Measurements from ENCODE around the gene TVP23C.
A peak's percentile ranks its signal among the peaks of the same experiment; 100 is the strongest.
"Not testable (repeated sequence)": the region's sequence is repeated elsewhere in the genome, so short reads cannot be mapped to it uniquely, and the experiment has no call there.

TVP23C gene

DNA sequence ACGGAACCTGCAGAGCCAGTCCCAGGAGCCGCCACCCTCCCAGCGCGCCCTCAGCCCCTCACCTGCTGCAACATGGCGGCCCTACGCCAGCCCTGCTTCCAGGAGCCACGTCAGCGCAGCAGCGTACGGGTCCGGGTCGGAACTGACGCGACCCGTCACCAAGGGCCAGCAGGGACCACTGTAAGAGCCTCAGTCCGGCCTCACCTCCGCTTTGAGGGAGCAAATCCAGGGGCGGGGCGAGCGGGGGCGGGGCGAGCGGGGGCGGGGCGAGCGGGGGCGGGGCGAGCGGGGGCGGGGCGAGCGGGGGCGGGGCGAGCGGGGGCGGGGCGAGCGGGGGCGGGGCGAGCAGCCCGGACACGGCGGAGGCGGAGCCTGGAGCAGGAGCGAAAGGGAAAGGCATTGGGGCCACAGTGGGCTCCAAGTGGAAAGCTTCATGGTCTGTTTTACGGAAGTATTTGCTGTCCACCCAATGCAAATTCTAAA, at the start of gene TVP23C:
TSS of gene TVP23C (minus strand) at position 109 of the 483 bp plus-strand sequence. CDS start at position 74, 35 bp downstream.
- peak; percentile 96 for ATAC-seq

DNA sequence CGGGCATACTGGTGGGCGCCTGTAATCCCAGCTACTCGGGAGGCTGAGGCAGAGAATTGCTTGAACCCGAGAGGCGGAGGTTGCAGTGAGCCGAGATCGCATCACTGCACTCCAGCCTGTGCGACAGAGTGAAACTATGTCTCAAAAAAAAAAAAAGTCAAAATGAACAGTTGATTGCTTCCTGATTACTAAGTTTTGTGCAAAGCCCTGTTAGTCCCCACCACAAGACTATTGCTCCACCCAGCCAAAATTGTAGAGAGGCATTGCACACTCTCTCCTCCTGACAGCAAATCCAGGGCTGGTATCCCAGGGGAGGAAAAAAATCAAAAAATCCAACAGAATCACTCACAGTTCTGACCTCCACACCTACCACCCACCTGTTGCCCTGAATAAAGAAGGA, 29.7 kb upstream of the TVP23C start:
- not testable (repeated sequence) for ATAC-seq

DNA sequence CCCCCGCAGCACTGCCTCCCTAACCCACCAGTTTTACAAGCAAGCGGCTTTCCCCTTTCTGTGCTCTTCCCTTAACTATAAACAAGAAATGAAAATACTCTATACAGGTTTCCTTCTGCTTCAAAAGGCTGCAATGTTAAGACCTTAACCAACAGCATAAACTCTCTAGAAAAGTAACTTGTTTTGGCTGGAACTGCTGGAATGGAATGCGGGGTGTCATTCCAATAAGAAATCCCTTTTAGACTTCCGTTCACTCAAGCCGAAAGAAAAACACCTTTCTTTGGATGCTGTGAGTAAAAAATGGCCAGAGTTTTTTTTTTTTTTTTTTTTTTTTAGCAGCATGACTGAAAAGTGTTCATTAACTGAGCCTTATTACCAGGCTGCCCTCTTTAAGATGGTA, 28.7 kb upstream of the TVP23C start:
- ATAC-seq = not testable (repeated sequence)

DNA sequence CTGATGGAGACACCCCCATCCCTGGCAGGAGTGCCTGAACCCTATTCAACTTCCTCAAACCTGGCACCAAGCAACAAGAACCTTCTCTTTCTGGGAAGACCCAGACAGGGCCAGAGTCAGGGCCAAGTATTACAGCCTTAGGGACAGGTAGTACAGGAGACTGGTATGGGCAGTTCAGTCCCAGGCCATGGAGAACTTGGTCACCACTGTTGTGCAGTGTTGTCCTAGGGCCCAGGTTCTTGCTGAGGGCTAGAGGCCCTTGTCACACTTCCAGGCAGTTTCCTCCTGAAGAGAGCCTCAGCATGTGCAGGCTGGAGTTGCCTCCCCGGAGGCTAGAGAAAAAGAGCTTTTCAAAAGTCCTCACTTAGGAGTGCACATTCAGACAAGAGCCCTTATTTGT, 27.6 kb upstream of the TVP23C start:
- ATAC-seq = not testable (repeated sequence)

DNA sequence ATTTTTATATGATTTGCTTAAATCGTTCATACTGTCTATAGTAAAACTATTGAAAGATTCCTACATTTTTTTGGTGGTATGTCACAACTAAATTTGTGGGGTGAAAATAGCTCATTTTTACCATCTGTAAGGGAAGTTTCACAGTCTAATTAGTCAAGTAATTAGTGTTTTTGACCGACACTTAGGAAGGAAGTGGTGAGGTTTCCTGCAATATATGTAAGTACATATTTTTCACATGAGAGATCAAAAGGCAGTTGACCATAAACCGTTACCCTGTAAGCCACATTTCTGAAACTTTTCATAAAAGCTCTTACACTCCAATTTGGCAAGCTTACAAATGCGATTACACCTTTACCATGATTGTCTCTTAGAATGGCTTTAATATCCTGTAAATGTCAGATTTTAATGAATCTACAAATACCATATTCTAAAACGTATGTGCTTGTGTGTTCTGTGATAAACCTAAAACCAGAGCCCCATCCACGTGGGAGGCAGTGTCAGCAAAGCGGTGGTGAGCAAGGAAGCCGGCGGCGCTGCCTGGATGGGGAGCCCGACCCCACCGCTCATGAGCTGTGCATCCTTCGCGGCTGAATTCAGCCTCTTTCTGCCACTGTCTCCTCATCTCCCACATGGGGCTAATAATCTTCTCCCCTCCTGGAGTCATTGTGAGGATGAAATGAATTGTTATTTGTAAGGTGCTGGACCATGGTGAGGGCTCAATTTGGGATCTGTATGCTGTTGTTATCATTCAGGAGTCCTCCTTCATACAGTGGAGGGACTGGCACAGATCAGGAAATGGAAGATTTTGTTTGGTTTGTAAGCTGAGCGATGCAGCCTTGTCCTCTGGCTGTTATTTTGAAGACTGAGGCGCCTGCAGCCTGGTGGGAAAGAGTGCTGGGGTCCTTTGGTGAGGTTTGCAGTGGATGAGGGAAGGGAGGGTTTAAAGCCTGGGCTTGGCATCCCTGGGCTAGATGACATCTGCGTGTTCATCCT, 26.6 kb upstream of the TVP23C start:
- ATAC-seq = not testable (repeated sequence)

DNA sequence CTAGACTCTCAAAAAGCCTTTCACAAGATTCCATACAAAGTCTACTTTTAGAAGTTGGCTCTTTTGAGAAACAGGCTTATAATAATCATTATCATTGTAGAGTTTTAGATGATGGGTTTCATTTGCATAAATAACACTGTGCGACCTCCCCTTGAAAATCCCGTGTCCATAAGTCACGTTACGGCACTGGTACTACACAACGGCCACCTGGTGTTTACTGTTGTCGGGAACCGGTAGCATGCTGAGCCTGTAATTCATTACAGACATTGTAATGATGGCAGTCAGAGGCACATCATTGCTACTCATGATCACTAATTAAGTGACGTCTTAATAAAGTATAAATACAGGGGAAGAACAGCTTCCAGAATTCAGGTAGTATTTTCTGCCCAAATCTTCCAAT, 24.7 kb upstream of the TVP23C start:
- not testable (repeated sequence) for ATAC-seq

DNA sequence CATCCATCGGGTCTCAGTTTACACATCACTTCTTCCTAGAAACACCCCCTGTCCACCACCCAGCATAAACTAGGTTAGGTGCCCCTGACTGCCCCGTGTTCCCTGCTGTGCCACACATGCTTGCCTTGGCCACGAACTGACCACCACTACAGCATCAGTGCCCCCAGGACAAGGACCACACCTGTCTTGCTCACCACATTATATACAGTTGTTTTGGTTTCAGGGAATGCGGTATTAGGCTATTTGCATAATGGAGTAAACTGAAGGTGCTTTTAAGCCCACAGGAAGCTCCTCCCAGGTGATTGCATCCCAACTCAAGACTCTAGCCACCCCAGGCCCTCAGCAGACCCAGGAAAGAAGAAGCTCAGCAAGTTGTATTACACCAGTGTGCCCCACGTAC, 20.0 kb upstream of the TVP23C start:
- not testable (repeated sequence) for ATAC-seq

DNA sequence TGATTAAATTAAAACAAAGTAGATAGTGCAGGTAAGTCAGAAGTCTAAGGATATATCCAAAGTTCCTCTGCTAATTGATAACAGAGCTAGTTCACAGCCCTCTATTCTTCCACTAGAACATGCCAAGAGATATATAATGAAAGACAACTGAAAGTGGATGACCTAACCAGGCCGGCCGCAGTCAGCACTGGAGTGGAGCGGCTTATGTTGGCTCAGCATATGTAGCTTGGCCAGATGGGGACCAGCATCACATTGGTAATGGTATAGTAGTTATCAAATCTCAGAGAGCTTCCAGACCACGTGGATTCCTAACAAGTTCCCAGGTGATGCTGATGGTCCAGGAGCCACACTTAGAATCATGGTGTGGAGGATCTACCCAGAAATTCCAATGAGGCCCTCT, 18.2 kb upstream of the TVP23C start:
- not testable (repeated sequence) for ATAC-seq

DNA sequence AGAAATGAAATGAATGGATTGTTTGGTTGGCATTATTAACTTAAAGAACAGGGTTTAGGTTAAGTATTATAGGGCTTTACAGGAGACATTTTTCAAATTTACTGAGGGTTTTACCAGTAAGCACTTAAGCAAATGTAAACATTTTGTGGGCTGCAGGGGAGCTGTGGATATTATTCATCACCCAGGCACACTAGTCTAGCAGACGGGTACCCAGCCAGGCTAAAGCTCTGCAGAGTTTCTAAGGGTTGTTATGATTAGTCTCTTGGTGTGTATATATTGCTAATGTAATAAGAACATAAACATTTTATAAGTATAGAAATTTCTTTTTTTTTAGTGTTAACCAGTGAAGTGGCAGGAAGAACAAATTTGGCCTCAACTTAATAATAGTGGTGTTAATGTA, 13.6 kb upstream of the TVP23C start:
- ATAC-seq = not testable (repeated sequence)

DNA sequence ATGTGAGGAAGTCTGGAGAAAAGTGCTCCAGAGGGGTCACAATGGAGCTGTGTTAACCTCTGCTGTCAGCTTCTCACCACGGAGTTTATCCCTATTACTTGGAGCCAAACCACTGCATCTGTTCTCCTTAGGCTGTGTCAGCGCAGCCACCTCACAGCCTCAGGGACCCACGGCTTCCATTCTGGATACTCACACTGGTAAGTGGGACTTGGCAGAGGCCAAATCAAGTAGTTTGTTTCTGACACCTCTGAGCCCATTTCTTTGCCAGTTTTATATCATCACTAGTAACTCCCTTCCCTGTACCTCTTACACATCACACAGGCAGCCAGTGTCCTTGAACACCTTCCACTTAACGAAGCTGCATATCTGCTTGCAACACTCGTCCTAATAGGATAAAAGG, 11.4 kb upstream of the TVP23C start:
- not testable (repeated sequence) for ATAC-seq

DNA sequence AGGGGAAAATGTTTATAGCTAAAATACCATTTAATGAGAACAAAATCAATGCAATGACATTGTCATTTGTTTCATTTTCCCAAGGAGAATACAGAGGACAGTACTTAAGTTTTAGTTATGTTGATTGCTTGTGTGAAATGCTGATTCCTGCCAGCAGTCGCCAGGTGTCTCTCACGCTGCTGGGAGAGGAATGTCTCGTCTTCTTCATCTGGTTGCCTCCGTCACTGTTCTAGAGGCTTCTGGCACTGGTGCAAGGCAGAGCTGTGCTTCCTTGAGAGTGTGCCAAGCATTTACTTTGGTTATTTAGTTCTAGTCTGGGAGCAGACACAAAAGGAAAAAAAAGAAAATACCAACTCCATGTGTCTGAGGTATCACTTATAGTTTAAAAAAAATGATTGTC, 10.6 kb upstream of the TVP23C start:
- not testable (repeated sequence) for ATAC-seq

DNA sequence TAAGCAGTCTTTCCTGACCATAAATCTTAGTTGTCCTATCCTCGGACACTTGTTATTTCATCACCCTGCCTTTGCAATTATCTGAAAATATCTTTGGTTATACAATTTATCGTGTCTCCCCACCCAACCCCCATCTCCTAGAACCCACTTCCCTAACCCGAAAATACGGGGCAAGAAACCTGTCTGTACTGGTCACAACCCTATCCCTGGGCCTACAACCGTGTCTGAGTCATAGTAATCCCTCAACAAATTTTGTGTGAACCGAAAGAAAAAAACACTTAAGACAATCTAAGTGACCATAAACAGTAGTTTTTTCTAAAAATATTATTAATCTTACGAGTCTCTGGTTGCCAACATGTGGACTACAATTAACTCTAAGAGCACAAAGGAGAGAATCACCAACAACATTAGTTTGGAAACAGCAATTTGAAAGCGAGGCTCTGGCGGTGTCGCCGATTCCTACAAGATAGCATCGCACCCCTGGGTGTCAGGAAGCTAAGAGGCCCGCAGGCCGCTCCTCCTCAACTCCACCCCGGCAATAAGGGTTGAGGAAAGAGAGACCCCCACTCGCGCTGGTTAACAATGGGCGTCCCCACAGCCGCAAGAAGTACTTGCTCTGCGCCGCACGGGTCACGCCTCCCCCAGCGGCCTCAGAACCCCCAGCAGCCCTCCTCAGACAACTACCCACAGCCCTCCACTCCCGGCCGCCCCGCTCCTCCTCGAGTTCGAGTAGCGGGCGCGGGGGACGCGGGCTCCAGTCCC, 489 bp downstream of the TVP23C start:
- peak; percentile 85 for ATAC-seq

DNA sequence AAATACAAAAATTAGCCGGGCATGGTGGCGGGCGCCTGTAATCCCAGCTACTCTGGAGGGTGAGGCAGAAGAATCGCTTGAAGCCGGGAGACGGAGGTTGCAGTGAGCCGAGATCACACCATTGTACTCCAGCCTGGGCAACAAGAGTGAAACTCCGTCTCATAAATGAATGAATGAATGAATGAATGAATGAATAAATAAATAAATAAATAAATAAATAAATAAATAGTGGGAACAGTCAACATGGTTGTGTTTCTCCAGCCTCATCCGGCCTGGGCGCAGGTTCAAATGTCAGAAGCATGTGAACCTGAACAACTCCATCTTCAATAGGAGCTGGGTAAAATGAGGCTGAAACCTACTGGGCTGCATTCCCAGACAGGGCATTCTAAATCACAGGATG, 1.8 kb downstream of the TVP23C start:
- not testable (repeated sequence) for ATAC-seq

DNA sequence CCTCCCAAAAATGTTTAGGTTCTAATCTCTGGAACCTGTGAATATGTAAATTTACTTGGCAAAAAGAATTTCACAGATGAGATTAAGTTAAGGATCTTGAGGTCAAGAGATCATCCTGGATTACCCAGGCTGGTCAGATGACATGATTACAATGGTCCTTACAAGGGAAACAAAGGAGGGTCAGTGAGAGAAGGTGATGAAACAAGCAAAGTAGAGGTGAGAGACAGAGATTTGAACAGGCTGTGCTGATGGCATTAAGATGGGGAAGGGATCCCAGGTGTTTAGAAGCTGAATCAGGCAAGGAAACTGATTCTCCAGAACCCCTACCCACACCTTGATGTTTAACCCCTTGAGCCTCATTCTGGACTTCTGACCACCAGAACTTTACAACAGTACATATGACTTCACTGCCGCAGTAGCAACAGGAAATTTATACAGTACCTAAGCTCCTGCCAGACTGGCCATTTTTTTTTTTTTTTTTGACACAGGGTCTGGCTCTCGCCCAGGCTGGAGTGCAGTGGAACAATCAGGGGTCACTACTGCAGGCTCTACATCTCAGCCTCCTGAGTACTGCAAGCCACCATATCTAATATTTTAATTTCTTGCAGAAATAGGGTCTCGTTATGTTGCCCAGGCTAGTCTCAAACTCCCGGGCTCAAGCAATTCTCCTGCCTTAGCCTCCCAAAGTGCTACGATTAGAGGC, 4.7 kb downstream of the TVP23C start:
- not testable (repeated sequence) for ATAC-seq

DNA sequence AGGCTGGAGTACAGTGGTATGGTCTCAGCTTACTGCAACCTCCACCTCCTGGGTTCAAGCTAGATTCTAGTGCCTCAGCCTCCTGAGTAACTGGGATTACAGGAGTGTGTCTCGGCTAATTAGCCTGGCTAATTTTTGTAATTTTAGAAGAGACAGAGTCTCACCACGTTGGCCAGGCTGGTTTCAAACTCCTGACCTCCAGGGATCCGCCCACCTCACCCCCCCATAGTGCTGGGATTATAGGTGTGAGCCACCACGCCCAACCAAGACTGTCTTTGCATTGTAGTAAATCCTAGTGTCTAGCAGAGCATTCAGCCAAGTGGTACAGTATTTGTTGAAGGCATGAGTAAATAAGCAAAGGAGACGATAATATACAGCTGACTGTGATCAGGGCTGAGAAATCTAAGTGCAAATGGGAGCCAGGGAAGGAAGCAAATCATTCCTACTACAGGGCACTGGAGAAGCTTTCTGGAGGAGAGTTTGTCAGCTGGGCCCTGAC, 5.9 kb downstream of the TVP23C start:
- ATAC-seq = not testable (repeated sequence)

DNA sequence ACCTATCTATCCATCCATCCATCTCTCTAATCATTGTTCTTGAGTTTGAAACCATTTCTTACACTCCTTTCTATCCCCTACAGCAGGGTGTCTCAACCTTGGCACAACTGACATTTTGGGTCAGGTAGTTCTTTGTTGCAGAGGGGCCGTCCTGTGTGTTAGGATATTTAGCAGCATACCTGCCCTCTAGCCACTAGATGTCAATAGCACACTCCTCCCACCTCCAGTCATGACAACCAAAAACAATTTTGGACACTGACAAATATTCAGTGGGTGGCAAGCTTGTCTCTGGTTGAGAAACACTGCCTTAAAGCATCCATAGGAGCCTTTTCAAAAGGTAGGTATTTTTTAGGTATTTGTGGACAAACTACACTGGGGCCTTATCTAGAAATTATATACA, 10.4 kb downstream of the TVP23C start:
- 0 out of 3 replicates have a peak, but pooled peaks have one; percentile 28 for ATAC-seq

DNA sequence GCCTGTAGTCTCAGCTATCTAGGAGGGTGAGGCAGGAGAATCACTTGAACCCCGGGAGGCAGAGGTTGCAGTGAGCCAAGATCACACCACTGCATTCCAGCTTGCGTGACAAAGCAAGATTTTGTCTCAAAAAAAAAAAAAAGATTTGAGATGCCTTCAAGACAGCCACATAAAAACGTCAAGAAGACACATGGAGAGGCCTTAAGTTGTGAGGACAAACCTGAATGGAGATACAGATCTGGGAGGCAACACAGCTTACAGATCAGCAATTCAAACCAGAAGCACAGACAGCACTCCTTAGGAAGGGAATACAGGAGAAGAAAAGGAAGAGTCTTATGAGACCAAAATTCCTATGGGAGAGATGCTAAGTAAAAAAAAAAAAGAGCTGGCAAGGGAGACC, 13.7 kb downstream of the TVP23C start:
- not testable (repeated sequence) for ATAC-seq

DNA sequence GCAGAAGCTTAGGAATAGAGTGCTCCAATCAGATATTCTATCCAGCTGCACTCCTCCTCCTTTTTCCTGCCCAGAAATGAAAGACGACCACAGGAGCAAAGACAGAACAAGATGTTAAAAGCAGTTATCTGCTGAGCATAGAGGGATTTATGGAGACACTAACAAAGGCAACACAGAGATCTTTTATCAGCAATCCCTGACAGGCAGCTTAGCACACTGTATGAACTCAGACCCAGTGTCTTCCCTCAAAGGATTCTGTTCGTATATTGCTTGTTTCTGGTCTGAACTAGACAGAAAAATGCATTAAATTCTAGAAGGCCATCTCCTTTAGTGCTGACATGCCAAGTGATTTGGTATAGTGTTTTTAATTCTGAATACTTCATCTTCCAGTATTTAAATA, 16.7 kb downstream of the TVP23C start:
- not testable (repeated sequence) for ATAC-seq

Measured in SK-N-SH treated with all-trans-retinoic acid at 6 μM for 48 hours (cell line).